ENCODE results near the gene CCDC183.

DNA sequence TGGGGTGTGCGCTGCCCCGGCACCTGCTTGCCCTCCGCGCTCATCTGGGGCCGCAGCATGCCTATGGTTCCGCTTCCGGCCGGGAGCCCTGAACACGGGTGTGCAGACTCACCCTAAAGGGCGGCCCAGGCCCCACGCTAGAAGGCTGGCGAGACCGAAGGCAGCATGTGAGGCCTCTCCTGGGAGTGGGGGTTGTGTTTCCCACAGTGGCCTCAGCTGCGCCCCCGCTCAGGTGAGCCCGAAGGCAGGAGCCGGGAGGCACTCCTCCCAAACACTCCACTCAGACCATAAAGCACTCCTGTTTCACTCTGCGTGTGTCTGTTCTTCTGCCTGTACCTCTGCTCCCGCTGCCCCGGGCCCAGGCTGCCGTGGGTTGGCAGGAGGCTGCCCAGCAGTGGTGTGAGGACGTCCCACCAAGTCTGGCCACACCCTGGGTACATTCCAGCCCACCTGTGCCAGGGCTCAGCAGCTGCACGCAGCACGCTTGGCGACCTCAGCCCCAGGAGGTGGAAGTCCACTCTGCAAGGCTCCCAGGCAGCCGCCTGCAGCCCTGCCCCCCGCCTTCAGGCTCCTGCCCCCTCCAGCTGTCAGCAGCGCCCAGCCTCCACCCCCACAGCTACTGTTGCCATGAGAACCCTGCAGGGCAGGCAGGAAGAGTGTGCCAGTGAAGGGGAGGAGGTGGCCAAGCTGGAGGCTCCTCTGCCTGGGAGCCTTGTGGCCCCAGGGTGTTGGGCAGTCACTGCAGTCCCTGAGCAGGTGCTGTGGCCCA is 44.9 kb downstream of the CCDC183 start:
- TF ChIP-seq EP300 (IDR thresholded peaks at IDR 0.05) (no peak), POLR2AphosphoS5 (IDR thresholded peaks at IDR 0.05) (no peak)
- TF ChIP-seq, protein P1, sequence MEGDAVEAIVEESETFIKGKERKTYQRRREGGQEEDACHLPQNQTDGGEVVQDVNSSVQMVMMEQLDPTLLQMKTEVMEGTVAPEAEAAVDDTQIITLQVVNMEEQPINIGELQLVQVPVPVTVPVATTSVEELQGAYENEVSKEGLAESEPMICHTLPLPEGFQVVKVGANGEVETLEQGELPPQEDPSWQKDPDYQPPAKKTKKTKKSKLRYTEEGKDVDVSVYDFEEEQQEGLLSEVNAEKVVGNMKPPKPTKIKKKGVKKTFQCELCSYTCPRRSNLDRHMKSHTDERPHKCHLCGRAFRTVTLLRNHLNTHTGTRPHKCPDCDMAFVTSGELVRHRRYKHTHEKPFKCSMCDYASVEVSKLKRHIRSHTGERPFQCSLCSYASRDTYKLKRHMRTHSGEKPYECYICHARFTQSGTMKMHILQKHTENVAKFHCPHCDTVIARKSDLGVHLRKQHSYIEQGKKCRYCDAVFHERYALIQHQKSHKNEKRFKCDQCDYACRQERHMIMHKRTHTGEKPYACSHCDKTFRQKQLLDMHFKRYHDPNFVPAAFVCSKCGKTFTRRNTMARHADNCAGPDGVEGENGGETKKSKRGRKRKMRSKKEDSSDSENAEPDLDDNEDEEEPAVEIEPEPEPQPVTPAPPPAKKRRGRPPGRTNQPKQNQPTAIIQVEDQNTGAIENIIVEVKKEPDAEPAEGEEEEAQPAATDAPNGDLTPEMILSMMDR (IDR thresholded peaks at IDR 0.05), result no peak

Measured in suprapubic skin (tissue), 4 donors.